HEK293 (cell line): ENCODE results near the gene LHX6.

Experiments used
- CTCF ChIA-PET: fragments of 350-600 bp; formaldehyde crosslinking; extraction: SDS; loops from one replicate; lab custom pipeline; 2021; ENCODE audit warnings: antibody characterized with exemption; lab: Yijun Ruan, JAX
- POLR2A ChIA-PET: fragments of 300-600 bp; formaldehyde crosslinking; extraction: SDS; loops from one replicate; lab custom pipeline; 2020; ENCODE audit warnings: antibody characterized with exemption, inconsistent platforms; lab: Yijun Ruan, JAX
- H3K27ac ChIP-seq: fragments of 200-500 bp; sonication (Bioruptor generic); 2 replicates; pipeline ENCODE4 v1.5.1; 2014; ENCODE audit warnings: low read depth, low read length, control low read depth, inconsistent platforms; ENCODE audit errors: extremely low read depth
- H3K36me3 ChIP-seq, 2 experiments: fragments of 200-500 bp in 1 of 2; sonication (Bioruptor generic) in 1 of 2; 1 replicate in 1 of 2; 2 replicates in 1 of 2; pipeline ENCODE4 v1.5.1; 2014 to 2017; ENCODE audit warnings: inconsistent platforms in 2 of 2, low read length in 2 of 2; ENCODE audit not compliant: control insufficient read depth in 2 of 2, insufficient read depth in 1 of 2
- H3K4me1 ChIP-seq: fragments of 200-500 bp; sonication (Bioruptor generic); 2 replicates; pipeline ENCODE4 v1.5.1; 2014; ENCODE audit warnings: mild to moderate bottlenecking, low read length, inconsistent platforms; ENCODE audit not compliant: control insufficient read depth, insufficient read depth
- H3K4me3 ChIP-seq: 2 replicates; pipeline ENCODE4 v1.5.1; 2011; ENCODE audit warnings: low read depth, mild to moderate bottlenecking, control low read depth, low read length, moderate library complexity
- H3K9me3 ChIP-seq: fragments of 200-500 bp; sonication (Bioruptor generic); 2 replicates; pipeline ENCODE4 v1.5.1; 2014; ENCODE audit warnings: low read depth, low read length, inconsistent platforms; ENCODE audit not compliant: control insufficient read depth, insufficient read depth
- OSR2 ChIP-seq: fragments of 450-650 bp; formaldehyde crosslinking; IDR thresholded peaks from 2 replicates; pipeline ENCODE4 v1.5.1; 2016; ENCODE audit warnings: missing biosample characterization, missing genetic modification characterization
- SP2 ChIP-seq: fragments of 450-650 bp; formaldehyde crosslinking; IDR thresholded peaks from 2 replicates; pipeline ENCODE4 v1.5.1; 2016; ENCODE audit warnings: missing biosample characterization, missing genetic modification characterization
- YY1 ChIP-seq: fragments of 450-650 bp; formaldehyde crosslinking; IDR thresholded peaks from 2 replicates; pipeline ENCODE4 v1.5.1; 2018; ENCODE audit warnings: missing biosample characterization, missing genetic modification characterization
- ZNF132 ChIP-seq: fragments of 450-650 bp; formaldehyde crosslinking; IDR thresholded peaks from 2 replicates; pipeline ENCODE4 v1.5.1; 2017; ENCODE audit warnings: missing biosample characterization, missing genetic modification characterization, borderline replicate concordance
- ZNF169 ChIP-seq: fragments of 450-650 bp; formaldehyde crosslinking; IDR thresholded peaks from 2 replicates; pipeline ENCODE4 v1.5.1; 2016; ENCODE audit warnings: missing biosample characterization, missing genetic modification characterization
- ZNF248 ChIP-seq: fragments of 450-650 bp; formaldehyde crosslinking; IDR thresholded peaks from 2 replicates; pipeline ENCODE4 v1.5.1; 2017; ENCODE audit warnings: missing biosample characterization, missing genetic modification characterization
- ZNF433 ChIP-seq: fragments of 450-650 bp; formaldehyde crosslinking; IDR thresholded peaks from 2 replicates; pipeline ENCODE4 v1.5.1; 2016; ENCODE audit warnings: missing biosample characterization, missing genetic modification characterization, low read depth
- ZNF596 ChIP-seq: fragments of 450-650 bp; IDR thresholded peaks from 2 replicates; pipeline ENCODE4 v1.5.0; 2018; ENCODE audit warnings: missing biosample characterization, mild to moderate bottlenecking, missing genetic modification characterization, moderate library complexity
- TF ChIP-seq, protein P1 (sequence below): fragments of 450-650 bp; formaldehyde crosslinking; IDR thresholded peaks from 2 replicates; pipeline ENCODE4 v1.5.1; 2016; ENCODE audit warnings: missing biosample characterization, missing genetic modification characterization, borderline replicate concordance
- TF ChIP-seq, protein P2 (sequence below): fragments of 450-650 bp; IDR thresholded peaks from 2 replicates; pipeline ENCODE4 v1.5.1; 2018; ENCODE audit warnings: missing biosample characterization, mild to moderate bottlenecking, missing genetic modification characterization
- TF ChIP-seq, protein P3 (sequence below): fragments of 450-650 bp; formaldehyde crosslinking; IDR thresholded peaks from 2 replicates; pipeline ENCODE4; 2016; ENCODE audit warnings: missing biosample characterization, missing genetic modification characterization
- TF ChIP-seq, protein P4 (sequence below): fragments of 450-650 bp; formaldehyde crosslinking; IDR thresholded peaks from 2 replicates; pipeline ENCODE4 v1.5.1; 2016; ENCODE audit warnings: missing biosample characterization, missing genetic modification characterization
- TF ChIP-seq, protein P5 (sequence below): fragments of 450-650 bp; formaldehyde crosslinking; IDR thresholded peaks from 2 replicates; pipeline ENCODE4 v1.5.1; 2016; ENCODE audit warnings: missing biosample characterization, missing genetic modification characterization, borderline replicate concordance
- TF ChIP-seq, protein P6 (sequence below): IDR thresholded peaks from 2 replicates; pipeline ENCODE4 v1.6.1; 2011; ENCODE audit warnings: mild to moderate bottlenecking, low read depth, low read length, borderline replicate concordance

LHX6 gene

DNA sequence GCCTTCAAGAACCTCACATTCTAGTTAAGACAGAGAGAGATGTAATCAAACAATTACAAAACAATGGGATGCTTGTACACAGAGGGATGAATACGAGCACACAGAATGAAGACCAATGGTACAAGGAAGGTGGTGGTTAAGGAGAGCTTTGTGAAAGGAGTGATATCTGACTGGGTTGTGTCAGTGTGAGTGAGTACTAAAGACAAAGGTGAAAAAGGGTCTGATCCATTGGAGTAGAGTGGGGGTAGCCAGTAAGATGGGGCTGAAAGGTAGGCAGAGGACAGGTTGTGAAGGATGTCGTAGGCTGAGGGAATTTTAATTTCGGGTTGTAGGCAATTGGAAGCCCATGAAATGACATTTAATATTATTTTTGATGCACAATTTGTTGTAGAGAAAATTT lies 26.0 kb upstream of the LHX6 start:
- Histone ChIP-seq H3K27ac (no peak overlapping the region), H3K4me3 (no peak overlapping the region), H3K36me3 (peaks cover 20 to 70% of the 10 kb centered on the region in 2 experiments; a peak in 2 of 3 replicates), H3K4me1 (no peaks in the 10 kb centered on the region), H3K9me3 (no peaks in the 10 kb centered on the region)
- ChIA-PET POLR2A (no interaction called here), CTCF (interaction anchor here (1.1 to 2.0 kb wide), 2 partner anchors 10 to 130 kb away, joined by 4 to 8 read pairs; partner anchors contain the start of genes MRRF and RBM18)
- TF ChIP-seq SP2 (tag by site-specific recombination) (no peak), ZNF433 (tag by site-specific recombination) (no peak), ZNF248 (tag by site-specific recombination) (no peak), ZNF132 (tag by site-specific recombination) (no peak), YY1 (tag by site-specific recombination) (no peak), ZNF169 (no peak), OSR2 (tag by site-specific recombination) (no peak), ZNF596 (tag by site-specific recombination) (no peak)
- TF ChIP-seq, protein P1, sequence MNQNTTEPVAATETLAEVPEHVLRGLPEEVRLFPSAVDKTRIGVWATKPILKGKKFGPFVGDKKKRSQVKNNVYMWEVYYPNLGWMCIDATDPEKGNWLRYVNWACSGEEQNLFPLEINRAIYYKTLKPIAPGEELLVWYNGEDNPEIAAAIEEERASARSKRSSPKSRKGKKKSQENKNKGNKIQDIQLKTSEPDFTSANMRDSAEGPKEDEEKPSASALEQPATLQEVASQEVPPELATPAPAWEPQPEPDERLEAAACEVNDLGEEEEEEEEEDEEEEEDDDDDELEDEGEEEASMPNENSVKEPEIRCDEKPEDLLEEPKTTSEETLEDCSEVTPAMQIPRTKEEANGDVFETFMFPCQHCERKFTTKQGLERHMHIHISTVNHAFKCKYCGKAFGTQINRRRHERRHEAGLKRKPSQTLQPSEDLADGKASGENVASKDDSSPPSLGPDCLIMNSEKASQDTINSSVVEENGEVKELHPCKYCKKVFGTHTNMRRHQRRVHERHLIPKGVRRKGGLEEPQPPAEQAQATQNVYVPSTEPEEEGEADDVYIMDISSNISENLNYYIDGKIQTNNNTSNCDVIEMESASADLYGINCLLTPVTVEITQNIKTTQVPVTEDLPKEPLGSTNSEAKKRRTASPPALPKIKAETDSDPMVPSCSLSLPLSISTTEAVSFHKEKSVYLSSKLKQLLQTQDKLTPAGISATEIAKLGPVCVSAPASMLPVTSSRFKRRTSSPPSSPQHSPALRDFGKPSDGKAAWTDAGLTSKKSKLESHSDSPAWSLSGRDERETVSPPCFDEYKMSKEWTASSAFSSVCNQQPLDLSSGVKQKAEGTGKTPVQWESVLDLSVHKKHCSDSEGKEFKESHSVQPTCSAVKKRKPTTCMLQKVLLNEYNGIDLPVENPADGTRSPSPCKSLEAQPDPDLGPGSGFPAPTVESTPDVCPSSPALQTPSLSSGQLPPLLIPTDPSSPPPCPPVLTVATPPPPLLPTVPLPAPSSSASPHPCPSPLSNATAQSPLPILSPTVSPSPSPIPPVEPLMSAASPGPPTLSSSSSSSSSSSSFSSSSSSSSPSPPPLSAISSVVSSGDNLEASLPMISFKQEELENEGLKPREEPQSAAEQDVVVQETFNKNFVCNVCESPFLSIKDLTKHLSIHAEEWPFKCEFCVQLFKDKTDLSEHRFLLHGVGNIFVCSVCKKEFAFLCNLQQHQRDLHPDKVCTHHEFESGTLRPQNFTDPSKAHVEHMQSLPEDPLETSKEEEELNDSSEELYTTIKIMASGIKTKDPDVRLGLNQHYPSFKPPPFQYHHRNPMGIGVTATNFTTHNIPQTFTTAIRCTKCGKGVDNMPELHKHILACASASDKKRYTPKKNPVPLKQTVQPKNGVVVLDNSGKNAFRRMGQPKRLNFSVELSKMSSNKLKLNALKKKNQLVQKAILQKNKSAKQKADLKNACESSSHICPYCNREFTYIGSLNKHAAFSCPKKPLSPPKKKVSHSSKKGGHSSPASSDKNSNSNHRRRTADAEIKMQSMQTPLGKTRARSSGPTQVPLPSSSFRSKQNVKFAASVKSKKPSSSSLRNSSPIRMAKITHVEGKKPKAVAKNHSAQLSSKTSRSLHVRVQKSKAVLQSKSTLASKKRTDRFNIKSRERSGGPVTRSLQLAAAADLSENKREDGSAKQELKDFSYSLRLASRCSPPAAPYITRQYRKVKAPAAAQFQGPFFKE (tag by site-specific recombination) = no peak
- TF ChIP-seq, protein P2, sequence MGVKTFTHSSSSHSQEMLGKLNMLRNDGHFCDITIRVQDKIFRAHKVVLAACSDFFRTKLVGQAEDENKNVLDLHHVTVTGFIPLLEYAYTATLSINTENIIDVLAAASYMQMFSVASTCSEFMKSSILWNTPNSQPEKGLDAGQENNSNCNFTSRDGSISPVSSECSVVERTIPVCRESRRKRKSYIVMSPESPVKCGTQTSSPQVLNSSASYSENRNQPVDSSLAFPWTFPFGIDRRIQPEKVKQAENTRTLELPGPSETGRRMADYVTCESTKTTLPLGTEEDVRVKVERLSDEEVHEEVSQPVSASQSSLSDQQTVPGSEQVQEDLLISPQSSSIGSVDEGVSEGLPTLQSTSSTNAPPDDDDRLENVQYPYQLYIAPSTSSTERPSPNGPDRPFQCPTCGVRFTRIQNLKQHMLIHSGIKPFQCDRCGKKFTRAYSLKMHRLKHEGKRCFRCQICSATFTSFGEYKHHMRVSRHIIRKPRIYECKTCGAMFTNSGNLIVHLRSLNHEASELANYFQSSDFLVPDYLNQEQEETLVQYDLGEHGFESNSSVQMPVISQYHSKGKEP (tag by site-specific recombination) = no peak
- TF ChIP-seq, protein P3, sequence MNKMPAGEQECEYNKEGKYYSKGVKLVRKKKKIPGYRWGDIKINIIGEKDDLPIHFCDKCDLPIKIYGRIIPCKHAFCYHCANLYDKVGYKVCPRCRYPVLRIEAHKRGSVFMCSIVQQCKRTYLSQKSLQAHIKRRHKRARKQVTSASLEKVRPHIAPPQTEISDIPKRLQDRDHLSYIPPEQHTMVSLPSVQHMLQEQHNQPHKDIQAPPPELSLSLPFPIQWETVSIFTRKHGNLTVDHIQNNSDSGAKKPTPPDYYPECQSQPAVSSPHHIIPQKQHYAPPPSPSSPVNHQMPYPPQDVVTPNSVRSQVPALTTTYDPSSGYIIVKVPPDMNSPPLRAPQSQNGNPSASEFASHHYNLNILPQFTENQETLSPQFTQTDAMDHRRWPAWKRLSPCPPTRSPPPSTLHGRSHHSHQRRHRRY (tag by site-specific recombination) = no peak
- TF ChIP-seq, protein P4, sequence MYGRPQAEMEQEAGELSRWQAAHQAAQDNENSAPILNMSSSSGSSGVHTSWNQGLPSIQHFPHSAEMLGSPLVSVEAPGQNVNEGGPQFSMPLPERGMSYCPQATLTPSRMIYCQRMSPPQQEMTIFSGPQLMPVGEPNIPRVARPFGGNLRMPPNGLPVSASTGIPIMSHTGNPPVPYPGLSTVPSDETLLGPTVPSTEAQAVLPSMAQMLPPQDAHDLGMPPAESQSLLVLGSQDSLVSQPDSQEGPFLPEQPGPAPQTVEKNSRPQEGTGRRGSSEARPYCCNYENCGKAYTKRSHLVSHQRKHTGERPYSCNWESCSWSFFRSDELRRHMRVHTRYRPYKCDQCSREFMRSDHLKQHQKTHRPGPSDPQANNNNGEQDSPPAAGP (tag by site-specific recombination) = no peak
- TF ChIP-seq, protein P5, sequence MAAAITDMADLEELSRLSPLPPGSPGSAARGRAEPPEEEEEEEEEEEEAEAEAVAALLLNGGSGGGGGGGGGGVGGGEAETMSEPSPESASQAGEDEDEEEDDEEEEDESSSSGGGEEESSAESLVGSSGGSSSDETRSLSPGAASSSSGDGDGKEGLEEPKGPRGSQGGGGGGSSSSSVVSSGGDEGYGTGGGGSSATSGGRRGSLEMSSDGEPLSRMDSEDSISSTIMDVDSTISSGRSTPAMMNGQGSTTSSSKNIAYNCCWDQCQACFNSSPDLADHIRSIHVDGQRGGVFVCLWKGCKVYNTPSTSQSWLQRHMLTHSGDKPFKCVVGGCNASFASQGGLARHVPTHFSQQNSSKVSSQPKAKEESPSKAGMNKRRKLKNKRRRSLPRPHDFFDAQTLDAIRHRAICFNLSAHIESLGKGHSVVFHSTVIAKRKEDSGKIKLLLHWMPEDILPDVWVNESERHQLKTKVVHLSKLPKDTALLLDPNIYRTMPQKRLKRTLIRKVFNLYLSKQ (tag by site-specific recombination) = no peak
- TF ChIP-seq, protein P6, sequence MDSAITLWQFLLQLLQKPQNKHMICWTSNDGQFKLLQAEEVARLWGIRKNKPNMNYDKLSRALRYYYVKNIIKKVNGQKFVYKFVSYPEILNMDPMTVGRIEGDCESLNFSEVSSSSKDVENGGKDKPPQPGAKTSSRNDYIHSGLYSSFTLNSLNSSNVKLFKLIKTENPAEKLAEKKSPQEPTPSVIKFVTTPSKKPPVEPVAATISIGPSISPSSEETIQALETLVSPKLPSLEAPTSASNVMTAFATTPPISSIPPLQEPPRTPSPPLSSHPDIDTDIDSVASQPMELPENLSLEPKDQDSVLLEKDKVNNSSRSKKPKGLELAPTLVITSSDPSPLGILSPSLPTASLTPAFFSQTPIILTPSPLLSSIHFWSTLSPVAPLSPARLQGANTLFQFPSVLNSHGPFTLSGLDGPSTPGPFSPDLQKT = no peak
- TF ChIP-seq, all 188 proteins: peak for 0
